Adipose tissue (tissue), 3 donors: ENCODE results near the gene RNF11. TPM values are rescaled to one million over a fixed set of nuclear protein-coding genes. Genes with fewer than 3 reads are reported as not detected.
A peak's percentile ranks its signal among the peaks of the same experiment; 100 is the strongest.
"Not testable (repeated sequence)": the region's sequence is repeated elsewhere in the genome, so short reads cannot be mapped to it uniquely, and the experiment has no call there.

Source experiments
- H3K27ac ChIP-seq: one replicate; pipeline ENCODE4 v1.5.1; 2013; ENCODE audit warnings: low read depth, low read length
- WGBS, 3 donors: extraction: QIAGEN DNeasy Blood & Tissue Kit; methylation state at CpG; one replicate each; pipeline ENCODE4 v1.1.7; 2013; 5-methylcytosine and 5-hydroxymethylcytosine counted together
- polyA plus RNA-seq, 3 donors: library from polyadenylated mRNA; stranded (reverse); fragments of 200-250 nt; gene quantifications; one replicate each; pipeline ENCODE4 v1.2.3, GENCODE V29; 2013
- donor health status: healthy with polysubstance abuse.
- donor health status: Bipolar disorder and iron deficiency.
- donor health status: healthy.

The RNF11 gene, protein sequence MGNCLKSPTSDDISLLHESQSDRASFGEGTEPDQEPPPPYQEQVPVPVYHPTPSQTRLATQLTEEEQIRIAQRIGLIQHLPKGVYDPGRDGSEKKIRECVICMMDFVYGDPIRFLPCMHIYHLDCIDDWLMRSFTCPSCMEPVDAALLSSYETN
- 100 to 1,000 TPM in 1 of 3 donors, 10 to 100 TPM in 2; 30.8 to 102 (median 81.6) TPM for polyA plus RNA-seq

DNA sequence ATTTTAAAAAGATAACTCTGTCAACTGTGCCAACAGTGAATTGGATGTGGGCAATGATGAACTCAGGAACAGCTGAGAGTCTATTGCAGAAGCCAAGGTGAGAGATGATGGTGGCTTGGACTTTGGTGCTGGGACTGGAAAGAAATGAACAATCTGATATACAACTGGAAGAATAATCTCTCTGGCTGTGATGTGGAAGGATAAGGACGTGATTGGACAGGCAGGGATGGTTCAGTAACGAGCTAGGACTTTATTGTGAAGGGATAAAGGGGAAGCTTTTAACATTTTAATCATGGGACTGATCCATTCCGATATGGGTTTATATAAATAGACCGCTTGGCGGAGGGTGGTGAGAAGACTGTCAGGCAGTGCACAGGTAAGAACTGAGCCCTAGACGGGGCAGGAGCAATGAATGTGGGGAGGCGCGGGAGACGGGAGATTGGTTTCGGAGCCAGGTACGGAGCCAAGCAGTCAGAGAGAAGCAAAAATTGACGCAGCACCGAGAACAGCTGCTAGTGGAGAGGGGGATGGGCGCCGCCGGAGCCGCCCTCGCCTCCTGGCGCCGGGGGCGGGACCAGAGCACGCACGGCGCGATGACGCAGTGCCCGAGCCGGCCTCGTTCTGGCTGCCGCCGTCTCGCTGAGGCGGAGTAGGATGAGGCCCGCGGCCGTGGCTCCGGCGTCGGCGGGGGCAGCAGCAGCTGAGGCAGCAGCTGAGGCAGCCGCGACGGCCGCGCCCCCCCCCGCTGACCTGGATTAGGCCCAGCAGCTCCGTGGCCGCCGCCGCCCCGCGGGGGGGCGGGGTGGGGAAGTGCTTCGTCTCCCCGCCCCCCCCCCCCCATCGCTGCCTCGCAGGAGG, at the start of gene RNF11:
Gene RNF11 (plus strand): TSS at position 601 of the 858 bp plus-strand sequence. CDS start 484 bp downstream, outside the sequence.
- 0 to 1% (median 1%) methylated on average over 28 to 55 of the region's 57 CpGs for WGBS, 3 donors

DNA sequence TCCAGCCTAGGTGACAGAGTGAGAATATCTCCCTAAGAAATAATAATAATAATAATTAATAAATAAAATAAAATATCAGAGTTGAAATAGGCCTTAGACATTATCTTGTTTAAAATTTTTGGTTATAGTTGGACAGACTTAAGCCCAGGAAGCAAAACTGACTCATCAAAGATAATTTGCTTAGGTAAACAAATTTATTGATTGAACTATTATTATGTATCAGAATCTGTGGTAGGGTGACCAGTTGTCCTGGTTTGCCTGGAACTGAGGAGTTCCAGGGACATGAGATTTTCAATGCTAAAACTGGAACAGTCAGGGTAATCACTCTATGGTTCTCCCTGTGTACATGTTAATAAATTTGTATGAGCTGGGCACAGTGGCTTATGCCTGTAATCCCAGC, 47.8 kb upstream of the RNF11 start:
- H3K27ac ChIP-seq: no peak overlapping the region

More for the DNA sequence above, at the start of gene RNF11:
- peak within 1 kb of the TSS; percentile 67 for H3K27ac ChIP-seq

DNA sequence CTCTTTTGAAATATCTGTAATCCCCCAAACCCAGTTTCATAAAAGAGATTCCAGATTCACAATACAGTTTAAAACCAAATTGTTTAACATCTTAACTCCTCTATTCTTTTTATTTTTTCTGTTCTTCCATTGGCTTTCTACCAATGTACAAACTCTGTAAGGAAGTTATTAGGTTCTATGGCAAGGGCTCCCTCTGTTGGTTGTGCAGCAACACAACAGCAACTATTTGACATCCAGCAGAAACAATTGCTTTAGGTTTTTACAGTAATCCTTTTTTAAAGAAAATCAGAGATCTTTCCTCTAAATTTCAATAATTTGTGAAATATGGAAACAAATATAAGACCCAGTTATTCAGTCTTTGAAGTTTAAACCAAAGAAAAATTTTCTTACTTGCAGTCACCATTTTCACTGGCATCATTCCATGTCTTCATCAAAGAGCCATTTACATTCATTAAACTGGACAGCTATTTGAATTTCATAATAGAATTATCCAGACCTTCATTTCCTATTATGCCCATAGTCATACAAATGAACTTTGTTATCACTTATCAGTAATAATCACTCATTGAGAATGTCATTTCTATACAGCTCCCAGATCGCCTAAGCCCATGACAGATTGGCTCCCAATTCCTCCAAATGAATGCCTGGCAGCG, 46.5 kb upstream of the RNF11 start:
- WGBS, 3 donors: 32 to 71% (median 70%) methylated on average over 2 of the region's 2 CpGs
- no peak overlapping the region for H3K27ac ChIP-seq

DNA sequence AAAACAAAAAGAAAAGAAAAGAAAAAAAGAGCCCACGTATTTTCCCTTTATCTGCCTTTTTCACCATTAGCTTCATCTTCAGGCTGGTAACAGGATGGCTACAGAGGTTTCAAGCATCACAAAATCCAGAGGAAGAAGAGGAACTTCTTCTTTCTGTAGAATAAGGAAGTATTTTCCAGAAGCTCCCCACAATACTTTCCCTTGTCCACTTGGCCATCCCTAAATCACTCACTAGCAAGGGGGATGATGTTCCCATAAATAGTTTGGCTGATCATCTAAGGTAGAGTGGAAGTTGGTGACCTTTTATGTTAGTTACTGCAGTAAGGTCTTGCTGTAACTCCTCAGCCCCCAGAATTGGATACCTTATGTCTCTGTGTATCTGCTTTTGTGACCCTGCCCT, 45.1 kb upstream of the RNF11 start:
- H3K27ac ChIP-seq: no peak overlapping the region
- 39 to 59% (median 48%) methylated on average over 1 of the region's 1 CpG for WGBS, 3 donors

DNA sequence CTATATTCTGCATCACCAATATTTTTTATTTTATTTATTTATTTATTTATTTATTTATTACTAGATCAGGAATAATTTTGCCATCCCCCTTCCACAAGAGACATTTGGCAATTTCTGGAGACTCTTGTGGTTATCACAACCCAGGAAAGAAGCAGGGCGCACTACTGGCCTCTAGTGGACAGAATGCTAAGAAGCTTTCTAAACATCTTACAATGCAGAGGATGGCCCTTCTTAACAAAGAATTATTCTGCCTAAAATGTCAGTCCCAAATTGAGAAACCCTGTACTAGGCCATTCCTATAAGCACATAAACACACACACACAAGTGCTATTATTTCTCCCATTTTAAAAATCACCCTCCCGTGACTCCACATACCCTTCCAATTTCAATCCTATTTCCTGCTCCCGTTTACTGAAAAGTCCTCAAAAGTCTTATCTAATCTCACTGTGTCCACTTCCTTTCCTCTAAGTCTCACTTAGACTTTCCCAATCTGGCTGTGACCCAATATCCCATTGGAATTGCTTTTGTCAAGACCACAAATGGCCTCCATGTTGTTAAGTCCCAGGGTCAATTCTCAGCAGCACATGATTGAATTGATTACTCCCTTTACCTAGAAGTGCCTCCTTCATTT, 43.7 kb upstream of the RNF11 start:
- WGBS, 3 donors: 39 to 42% (median 39%) methylated on average over 3 of the region's 3 CpGs
- no peak overlapping the region for H3K27ac ChIP-seq

DNA sequence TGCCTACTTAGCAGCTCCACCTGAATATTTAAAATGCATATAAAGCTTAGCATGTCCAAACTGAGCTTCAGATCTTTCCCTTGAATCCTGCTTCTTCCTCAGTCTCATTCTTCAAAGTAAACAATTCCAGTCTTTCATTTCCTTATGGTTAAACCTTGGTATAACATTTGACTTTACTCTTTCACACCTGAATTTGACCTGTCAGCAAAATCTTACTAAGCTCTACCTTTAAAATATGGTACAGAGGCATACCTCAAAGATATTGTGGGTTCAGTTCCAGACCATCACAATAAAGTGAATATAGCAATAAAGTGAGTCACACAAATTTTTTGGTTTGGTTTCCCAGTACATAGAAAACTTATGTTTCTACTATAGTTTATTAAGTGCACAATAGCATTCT, 42.5 kb upstream of the RNF11 start:
- no peak overlapping the region for H3K27ac ChIP-seq

DNA sequence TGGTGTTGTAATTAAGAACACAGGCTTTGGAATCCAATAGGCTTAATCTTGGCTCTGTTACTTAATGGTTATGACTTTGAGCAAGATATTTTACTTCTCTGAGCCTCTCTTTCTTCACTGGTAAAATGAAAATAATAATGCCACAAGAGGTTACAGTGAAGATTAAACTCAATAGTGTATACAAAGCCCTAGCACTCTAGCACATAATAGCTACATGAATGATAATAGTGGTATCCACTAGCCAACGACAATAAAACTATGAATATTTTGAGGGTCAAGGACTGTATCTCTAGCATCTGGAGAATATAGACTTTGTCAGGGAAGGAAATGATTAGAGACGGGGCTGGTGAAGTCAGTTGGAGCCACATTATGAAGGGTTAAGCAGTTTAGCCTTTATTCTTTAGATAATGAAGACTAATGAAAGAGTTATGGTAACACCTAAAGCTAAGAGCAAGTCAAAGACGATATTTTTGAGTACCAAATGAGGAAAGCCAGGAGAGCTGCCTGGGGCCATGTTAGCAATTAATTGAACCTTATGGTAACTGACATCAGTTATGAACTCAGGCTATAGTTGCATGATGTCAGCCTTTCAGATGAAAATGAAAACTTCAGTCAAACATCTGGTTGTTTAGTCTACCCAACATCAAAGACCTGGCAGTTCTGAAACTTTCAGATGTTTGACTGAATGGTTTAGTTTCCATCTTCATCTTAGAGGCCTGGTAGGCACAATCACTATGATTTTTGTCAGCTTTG, 32.8 kb upstream of the RNF11 start:
- no peak overlapping the region for H3K27ac ChIP-seq
- 77 to 79% (median 78%) methylated on average over 3 of the region's 3 CpGs for WGBS, 3 donors

DNA sequence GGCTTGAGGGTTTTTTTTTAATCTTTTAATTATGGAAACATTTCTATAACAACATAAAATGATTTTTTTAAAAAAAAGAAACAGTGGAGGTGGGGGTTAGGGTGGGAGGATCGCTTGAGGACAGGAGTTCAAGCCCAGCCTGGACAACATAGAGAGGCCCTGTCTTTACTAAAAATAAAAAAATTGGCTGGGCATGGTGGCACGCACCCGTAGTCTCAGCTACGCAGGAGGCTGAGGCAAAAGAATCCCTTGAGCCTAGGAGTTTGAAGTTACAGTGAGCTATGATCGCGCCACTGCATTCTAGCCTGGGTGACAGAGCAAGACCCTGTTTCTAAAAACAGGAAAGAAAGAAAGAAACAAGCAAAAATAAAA, 32.2 kb upstream of the RNF11 start:
- H3K27ac ChIP-seq: no peak overlapping the region
- 96 to 97% (median 97%) methylated on average over 6 of the region's 6 CpGs for WGBS, 3 donors

DNA sequence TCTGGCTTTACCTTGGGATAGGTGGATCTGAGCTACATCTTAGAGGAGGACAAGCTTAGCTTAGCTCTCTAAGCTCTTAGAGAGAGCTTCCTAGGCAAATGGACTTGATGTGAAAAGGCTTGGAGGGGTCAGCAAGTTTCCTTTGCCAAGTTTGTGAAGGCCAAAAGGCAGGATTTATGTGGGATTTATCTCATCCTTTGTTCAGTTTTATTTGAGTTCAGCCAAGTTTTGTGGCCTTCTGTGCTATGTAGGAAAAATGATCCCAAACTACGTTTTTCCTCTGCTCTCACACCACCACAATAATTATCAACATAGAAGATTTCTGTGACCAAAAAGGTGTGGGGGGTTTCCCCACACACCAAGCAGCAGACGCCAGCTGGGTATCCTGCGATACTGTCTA, 26.0 kb upstream of the RNF11 start:
- no peak overlapping the region for H3K27ac ChIP-seq
- WGBS, 3 donors: 64 to 72% (median 68%) methylated on average over 3 of the region's 3 CpGs

DNA sequence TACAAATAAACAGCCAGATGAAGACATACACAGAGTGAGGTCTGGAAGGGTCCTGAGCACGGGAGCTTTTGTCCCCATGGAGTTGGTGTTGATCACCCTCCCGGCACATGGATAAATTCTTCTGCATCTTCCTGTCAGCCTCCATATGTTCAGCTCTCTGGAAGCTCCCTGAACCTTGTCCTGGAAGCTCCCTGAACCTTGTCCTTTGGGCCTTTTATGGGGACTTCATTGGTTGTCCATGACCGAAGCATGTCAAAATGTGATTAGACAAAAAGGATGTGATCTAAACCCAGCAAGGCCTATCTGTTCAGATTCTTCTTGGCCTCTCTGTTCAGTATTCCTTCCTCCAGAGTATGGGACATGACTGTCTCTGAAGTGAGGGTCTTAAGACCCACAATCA, 25.4 kb upstream of the RNF11 start:
- H3K27ac ChIP-seq: no peak overlapping the region
- 65 to 91% (median 89%) methylated on average over 3 of the region's 3 CpGs for WGBS, 3 donors

DNA sequence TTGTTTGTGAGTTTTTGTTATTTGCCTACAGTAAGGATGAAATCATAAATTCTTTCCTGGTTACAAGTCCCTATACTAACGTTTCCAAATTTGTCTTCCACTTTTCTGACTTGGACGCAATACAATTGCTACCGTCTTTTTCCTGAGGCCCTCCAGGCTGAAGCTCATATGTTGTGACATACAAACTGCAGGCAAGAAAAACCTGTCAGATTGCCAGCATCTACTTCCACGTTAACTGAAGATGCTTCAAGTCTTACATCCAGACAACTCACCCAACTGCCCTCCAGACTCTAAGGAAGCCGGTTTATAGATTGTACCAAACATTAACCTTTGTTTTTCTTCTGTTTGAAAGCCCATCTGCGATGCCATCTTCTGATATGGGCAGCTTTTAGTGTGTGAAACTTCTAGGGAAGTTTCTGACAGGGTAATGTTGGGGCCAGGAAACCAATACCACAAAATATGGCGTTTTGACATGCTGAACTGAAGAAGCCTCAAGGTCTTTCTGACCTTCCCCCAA, 21.4 kb upstream of the RNF11 start:
- 28 to 63% (median 34%) methylated on average over 7 of the region's 7 CpGs for WGBS, 3 donors
- no peak overlapping the region for H3K27ac ChIP-seq

DNA sequence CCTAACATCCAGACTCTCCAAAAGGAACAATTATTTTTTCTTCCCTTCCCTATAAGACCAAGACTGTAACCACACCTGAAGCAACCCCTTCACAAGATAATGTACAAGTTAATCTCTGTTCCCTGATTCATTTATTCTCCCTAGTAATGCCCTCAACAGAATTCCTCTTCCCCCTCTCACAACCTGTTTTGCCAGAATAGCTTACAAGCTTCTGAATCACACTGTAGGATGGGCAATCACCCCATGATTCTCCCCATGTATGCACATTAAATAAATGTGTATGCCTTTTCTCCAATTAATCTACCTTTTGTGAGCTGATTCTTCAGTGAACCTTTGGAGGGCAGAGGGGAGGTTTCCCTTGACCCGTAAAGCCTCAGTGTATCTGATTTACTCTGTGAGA, 20.9 kb upstream of the RNF11 start:
- WGBS, 3 donors: 88 to 100% (median 91%) methylated on average over 1 of the region's 1 CpG
- H3K27ac ChIP-seq: no peak overlapping the region

DNA sequence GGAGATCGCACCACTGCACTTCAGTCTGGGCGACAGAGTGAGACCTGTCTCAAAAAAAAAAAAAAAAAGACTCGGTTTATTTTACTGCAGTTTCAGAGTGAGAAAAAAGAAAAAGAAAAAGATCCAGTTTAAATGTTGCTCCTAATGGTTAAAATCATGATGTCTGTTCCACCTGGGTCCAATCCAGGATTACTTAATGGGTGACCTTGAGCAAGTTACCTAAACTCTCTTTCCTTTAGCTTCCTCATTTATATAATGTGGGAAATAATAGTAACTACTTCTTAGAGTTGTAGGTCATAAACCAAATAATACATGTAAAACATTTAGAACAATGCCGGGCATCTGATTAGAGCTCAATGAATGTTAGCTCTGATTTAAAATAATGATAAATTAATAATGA, 19.4 kb upstream of the RNF11 start:
- WGBS, 3 donors: 67 to 92% (median 81%) methylated on average over 4 of the region's 4 CpGs
- no peak overlapping the region for H3K27ac ChIP-seq

DNA sequence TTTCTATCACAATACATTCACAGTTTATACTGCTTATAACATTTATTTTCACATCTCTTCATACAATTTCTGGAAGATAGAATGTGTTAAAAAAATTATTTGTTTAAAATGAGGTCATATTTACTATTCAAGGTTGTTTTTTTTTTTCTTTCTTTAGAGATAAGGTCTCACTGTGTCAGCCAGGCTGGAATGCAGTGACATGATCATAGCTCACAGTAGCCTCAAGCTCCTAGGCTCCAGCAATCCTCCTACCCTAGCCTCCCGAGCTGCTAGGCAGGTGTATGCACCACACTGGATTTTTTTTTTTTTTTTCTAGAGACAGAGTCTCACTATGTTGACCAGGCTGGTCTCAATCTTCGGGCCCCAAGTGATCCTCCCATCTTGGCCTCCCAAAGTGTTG, 19.0 kb upstream of the RNF11 start:
- no peak overlapping the region for H3K27ac ChIP-seq
- 81 to 94% (median 94%) methylated on average over 2 of the region's 2 CpGs for WGBS, 3 donors

DNA sequence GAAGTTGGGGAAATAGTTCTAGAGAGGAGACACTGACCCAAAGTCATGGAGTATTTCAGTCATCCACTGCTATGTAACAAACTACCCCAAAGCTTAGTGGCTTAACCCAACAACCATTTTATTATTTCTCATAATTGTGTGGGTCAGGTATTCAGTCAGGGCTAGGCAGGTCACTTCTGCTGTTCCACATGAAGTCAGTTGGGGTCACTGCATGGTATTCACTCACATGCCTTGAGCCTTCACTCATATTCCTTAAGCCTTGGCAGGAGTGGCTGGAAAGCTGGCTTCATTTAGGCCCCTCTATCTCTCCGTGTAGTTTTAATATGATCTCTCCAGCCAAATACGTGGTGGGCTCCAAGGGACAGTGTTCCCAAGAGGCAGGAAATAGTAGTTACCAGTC, 17.5 kb upstream of the RNF11 start:
- WGBS, 3 donors: 54 to 78% (median 76%) methylated on average over 2 of the region's 2 CpGs
- no peak overlapping the region for H3K27ac ChIP-seq

DNA sequence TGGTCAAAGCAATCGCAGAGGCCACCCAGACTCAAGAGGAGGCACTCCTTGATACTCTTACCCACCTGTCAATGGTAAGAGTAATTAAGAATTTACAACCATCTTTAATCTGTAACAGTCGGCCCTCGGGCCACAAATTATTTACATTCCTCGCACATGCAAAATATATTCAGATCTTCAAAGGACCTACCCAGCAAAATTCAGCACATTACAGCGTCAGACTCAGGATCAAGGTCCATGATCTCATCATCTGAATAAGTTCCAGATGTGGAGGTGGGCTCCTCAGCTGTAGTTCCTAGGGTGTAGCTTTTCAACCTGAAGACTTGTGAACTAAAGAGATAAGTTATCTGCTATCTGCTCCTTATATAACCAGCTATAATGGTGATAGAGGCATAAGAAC, 17.1 kb upstream of the RNF11 start:
- 81 to 92% (median 85%) methylated on average over 5 of the region's 5 CpGs for whole genome bisulfite sequencing, 3 donors
- H3K27ac ChIP-seq: no peak overlapping the region

DNA sequence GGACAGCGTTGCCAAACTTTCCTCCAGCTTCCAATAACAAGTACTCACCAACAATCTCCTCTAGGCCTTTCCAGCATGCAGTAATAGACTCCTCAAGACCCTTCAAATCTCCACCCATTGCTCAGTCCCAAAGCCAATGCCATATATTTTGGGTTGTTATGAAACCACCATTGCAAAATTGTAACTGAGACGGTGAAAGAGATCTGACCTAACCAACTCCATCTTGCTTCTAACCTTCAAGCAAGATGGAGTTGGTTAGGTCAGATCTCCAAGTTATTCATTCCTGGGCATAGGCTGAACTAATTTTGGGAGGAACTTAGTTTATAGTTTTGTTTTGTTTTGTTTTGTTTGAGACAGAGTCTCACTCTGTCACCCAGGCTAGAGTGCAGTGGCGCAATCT, 14.5 kb upstream of the RNF11 start:
- not testable (repeated sequence) for H3K27ac ChIP-seq
- WGBS, 3 donors: 86 to 91% (median 89%) methylated on average over 3 of the region's 3 CpGs

DNA sequence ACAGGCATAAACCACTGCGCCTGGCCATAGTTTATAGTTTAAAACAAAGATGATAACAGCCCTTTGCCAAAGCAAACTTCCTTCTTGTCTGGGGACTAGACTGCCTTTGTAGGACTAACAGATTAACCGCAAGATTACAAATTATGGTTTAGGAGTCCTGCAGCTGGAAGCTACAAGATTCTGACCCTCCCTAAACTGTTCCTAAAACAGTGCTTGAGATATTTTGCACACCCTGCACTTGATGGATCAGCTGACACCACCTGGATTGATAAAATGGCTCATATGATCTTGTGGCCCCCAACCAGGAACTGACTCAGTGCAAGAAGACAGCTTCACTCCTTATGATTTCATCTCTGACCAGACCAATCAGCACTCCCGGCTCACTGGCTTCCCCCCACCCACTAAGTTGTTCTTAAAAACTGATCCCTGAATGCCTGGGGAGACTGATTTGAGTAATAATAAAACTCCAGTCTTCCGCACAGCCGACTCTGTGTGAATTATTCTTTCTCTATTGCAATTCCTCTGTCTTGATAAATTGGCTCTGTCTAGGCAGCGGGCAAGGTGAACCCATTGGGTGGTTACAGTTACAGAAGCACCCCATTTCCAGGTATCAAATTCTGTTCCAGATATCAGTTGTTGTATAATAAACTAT, 13.8 kb upstream of the RNF11 start:
- no peak overlapping the region for H3K27ac ChIP-seq
- WGBS, 3 donors: 92 to 94% (median 94%) methylated on average over 6 of the region's 6 CpGs
